Naive B cell (primary cell): ENCODE measurements around the gene LDLRAD4. TPM values are rescaled to one million over a fixed set of nuclear protein-coding genes. Genes with fewer than 3 reads are reported as not detected.

ENCODE experiments used
- ATAC-seq, 2 donors: fragments of 150-1000 bp; cut with Tn5 transposase; 2 replicates each; pipeline ENCODE4 v1.10.0; 2021; ENCODE audit warnings: low read depth in 2 of 2, mild to moderate bottlenecking in 2 of 2, moderate library complexity in 2 of 2
- DNase-seq: peaks from one replicate; pipeline ENCODE4 v3.0.0; 2022
- H3K27ac Mint-ChIP-seq, 6 donors: one replicate each; pipeline ENCODE4 v1.8.0; 2020 to 2022; ENCODE audit warnings: mild to moderate bottlenecking in 6 of 6, mixed read lengths in 6 of 6, moderate library complexity in 5 of 6, inconsistent platforms in 2 of 6
- H3K27me3 Mint-ChIP-seq, 3 donors: one replicate each; pipeline ENCODE4 v1.8.0; 2021 to 2022; ENCODE audit warnings: mixed read lengths in 3 of 3, mild to moderate bottlenecking in 1 of 3
- H3K36me3 Mint-ChIP-seq, 2 donors: one replicate each; pipeline ENCODE4 v1.8.0; 2020 to 2022; ENCODE audit warnings: mixed read lengths in 2 of 2, inconsistent platforms in 1 of 2, mild to moderate bottlenecking in 1 of 2
- H3K4me1 Mint-ChIP-seq, 3 donors: one replicate each; pipeline ENCODE4 v1.8.0; 2020 to 2022; ENCODE audit warnings: mixed read lengths in 3 of 3, inconsistent platforms in 1 of 3, mild to moderate bottlenecking in 1 of 3, moderate library complexity in 1 of 3
- H3K4me3 Mint-ChIP-seq, 8 donors: one replicate each; pipeline ENCODE4 v1.8.0; 2020 to 2022; ENCODE audit warnings: mild to moderate bottlenecking in 8 of 8, mixed read lengths in 8 of 8, moderate library complexity in 8 of 8, inconsistent platforms in 2 of 8
- H3K9me3 Mint-ChIP-seq, 7 donors: one replicate each; pipeline ENCODE4 v1.8.0; 2020 to 2022; ENCODE audit warnings: mixed read lengths in 7 of 7, mild to moderate bottlenecking in 5 of 7, inconsistent platforms in 2 of 7, moderate library complexity in 1 of 7
- polyA plus RNA-seq, 6 donors: library from polyadenylated mRNA; unstranded; fragments of 300-500 nt; fragmentation: Illumina TruSeq; gene quantifications; one replicate each; pipeline ENCODE4 v1.2.3, GENCODE V29; 2021; ENCODE audit warnings: low read depth in 6 of 6

Gene LDLRAD4
- polyA plus RNA-seq, 6 donors from 2014 or later, result 6.4 to 16.1 (median 9.2) TPM

DNA sequence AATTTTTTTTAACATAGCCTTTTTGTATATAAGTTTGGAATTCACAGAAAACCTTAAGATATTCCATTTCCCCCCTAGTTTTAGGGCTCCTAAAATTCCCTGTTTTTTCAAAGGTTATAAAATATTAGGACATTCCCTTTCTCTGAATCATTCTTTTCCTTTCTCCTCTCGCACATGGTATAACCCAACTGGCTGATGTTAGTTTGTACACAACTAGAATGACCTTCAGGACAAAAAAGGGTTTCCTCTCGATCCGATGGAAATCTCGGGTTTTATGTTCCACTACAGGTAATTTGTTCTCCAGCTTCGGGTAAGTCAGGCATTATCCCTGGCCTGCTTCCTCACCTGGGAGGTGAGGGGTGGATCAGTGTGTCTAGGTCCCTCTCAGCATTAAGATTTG, 215.1 kb downstream of the LDLRAD4 start:
- H3K9me3 Mint-ChIP-seq, result no peaks in the 10 kb centered on the region
- no peaks in the 10 kb centered on the region for H3K27me3 Mint-ChIP-seq
- H3K36me3 Mint-ChIP-seq, result no peaks in the 10 kb centered on the region
- no peak overlapping the region for H3K4me3 Mint-ChIP-seq
- H3K4me1 Mint-ChIP-seq, result peaks cover 12 to 27% (median 13%) of the 10 kb centered on the region in 3 donors
- peak overlapping the region in 2 of 6 donors; percentile 52 to 74 for H3K27ac Mint-ChIP-seq
- DNase-seq (no peak), ATAC-seq (no peak)

- Mint-ChIP-seq H3K4me3 (no peak overlapping the region), H3K36me3 (no peaks in the 10 kb centered on the region), H3K9me3 (no peaks in the 10 kb centered on the region), H3K27me3 (no peaks in the 10 kb centered on the region), H3K4me1 (peaks cover 16 to 34% (median 17%) of the 10 kb centered on the region in 3 donors), H3K27ac (no peak overlapping the region)
- DNase-seq (no peak), ATAC-seq (no peak)
These were observed 216.3 kb downstream of the LDLRAD4 start for GRCh38 chr18:13434854-13435253.

DNA sequence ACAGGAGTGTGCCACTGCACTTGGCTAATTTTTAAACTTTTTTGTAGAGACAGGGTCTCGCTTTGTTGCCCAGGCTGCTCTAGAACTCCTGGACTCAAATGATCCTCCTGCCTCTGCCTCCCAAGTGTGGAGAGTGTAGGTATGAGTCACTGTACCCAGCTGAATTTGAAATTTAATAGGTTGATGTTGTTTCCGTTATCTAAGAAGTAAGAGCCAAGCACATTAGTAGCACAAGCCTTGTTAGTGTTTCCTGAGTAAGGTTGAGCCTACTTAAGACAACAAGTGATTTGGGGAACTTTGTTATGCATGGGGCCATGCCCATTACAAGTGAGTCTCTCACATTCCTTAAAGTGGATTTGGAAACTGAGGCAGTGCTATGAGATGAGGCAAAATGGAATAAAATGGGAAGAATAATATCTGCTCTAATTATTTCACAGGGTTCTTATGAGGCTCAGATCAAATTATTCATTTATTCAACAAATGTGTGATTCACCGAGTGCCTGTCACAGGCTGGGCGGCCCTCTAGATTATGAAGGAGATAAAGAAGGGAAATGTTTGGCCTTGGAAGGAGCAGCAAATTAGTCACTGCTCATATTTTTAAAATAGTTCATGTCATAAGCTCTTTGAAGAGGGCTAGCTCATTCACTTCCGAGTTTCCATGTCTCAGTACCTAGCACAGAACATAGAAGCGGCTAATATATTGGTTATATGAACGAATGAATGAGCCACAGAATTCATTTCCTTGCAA, 217.2 kb downstream of the LDLRAD4 start:
- Mint-ChIP-seq H3K27ac (peak overlapping the region in 4 of 6 donors; percentile 4 to 53 (median 18)), H3K27me3 (no peaks in the 10 kb centered on the region), H3K4me1 (peaks cover 16 to 34% (median 17%) of the 10 kb centered on the region in 3 donors), H3K36me3 (no peaks in the 10 kb centered on the region), H3K4me3 (no peak overlapping the region), H3K9me3 (no peaks in the 10 kb centered on the region)
- DNase-seq (no peak), ATAC-seq (no peak)

GRCh38 chr18:13436576-13436975, 218.0 kb downstream of the LDLRAD4 start:
- DNase-seq (no peak), ATAC-seq (no peak)
- H3K36me3 Mint-ChIP-seq, result no peaks in the 10 kb centered on the region
- peak overlapping the region in 1 of 6 donors; percentile 18 for H3K27ac Mint-ChIP-seq
- peak overlapping the region in 1 of 8 donors; percentile 37 for H3K4me3 Mint-ChIP-seq
- H3K4me1 Mint-ChIP-seq, result peaks cover 16 to 34% (median 17%) of the 10 kb centered on the region in 3 donors
- H3K9me3 Mint-ChIP-seq, result no peaks in the 10 kb centered on the region
- no peaks in the 10 kb centered on the region for H3K27me3 Mint-ChIP-seq

DNA sequence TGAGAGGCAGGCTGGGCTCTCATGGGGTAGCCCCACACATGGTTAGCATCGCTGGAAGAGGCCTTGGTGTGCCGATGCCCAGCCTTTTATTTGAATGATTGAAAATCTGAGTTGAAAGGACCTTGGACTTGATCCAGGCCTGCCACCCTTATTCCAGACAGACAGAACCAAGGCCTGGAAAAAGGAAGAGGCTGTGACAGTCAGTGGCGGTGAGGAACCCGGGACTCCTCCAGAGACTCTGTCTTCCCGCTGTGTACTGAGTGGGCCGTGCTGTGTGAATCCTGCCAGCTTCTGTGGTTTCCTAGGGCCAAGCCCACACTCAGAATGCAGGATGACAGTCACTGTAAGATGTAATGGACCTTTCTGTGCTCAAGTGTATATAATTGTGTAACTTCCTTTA, 218.5 kb downstream of the LDLRAD4 start:
- no peaks in the 10 kb centered on the region for H3K9me3 Mint-ChIP-seq
- H3K27me3 Mint-ChIP-seq, result no peaks in the 10 kb centered on the region
- no peak overlapping the region for H3K27ac Mint-ChIP-seq
- no peak overlapping the region for H3K4me3 Mint-ChIP-seq
- ATAC-seq (no peak), DNase-seq (no peak)
- H3K36me3 Mint-ChIP-seq, result no peaks in the 10 kb centered on the region
- peaks cover 16 to 34% (median 17%) of the 10 kb centered on the region in 3 donors for H3K4me1 Mint-ChIP-seq

GRCh38 chr18:13437796-13438506, 219.4 kb downstream of the LDLRAD4 start:
- Mint-ChIP-seq H3K9me3 (no peaks in the 10 kb centered on the region), H3K4me1 (peaks cover 16 to 34% (median 17%) of the 10 kb centered on the region in 3 donors), H3K4me3 (peak overlapping the region in 7 of 8 donors; percentile 49 to 83 (median 63)), H3K27me3 (no peaks in the 10 kb centered on the region), H3K36me3 (no peaks in the 10 kb centered on the region), H3K27ac (peak overlapping the region; percentile 36 to 84 (median 78))
- ATAC-seq, result peak; percentile 94 to 97
- peak; percentile 51 for DNase-seq

- Mint-ChIP-seq H3K36me3 (no peaks in the 10 kb centered on the region), H3K9me3 (no peaks in the 10 kb centered on the region), H3K27me3 (peaks cover 0 to 4% (median 0%) of the 10 kb centered on the region in 3 donors), H3K27ac (peak overlapping the region in 5 of 6 donors; percentile 69 to 84 (median 78)), H3K4me3 (peak overlapping the region in 7 of 8 donors; percentile 49 to 83 (median 63)), H3K4me1 (peaks cover 16 to 34% (median 17%) of the 10 kb centered on the region in 3 donors)
- no peak for DNase-seq
- no peak for ATAC-seq
These were observed 220.0 kb downstream of the LDLRAD4 start for GRCh38 chr18:13438507-13439056.

- H3K4me3 Mint-ChIP-seq, result peak overlapping the region in 2 of 8 donors; percentile 41 to 55
- no peak for ATAC-seq
- no peaks in the 10 kb centered on the region for H3K9me3 Mint-ChIP-seq
- H3K27me3 Mint-ChIP-seq, result peaks cover 0 to 6% (median 0%) of the 10 kb centered on the region in 3 donors
- peaks cover 16 to 34% (median 17%) of the 10 kb centered on the region in 3 donors for H3K4me1 Mint-ChIP-seq
- H3K27ac Mint-ChIP-seq, result no peak overlapping the region
- H3K36me3 Mint-ChIP-seq, result no peaks in the 10 kb centered on the region
- DNase-seq, result no peak
These were observed 220.9 kb downstream of the LDLRAD4 start for GRCh38 chr18:13439461-13439860.

- peak overlapping the region in 2 of 6 donors; percentile 48 to 71 for H3K27ac Mint-ChIP-seq
- no peak for DNase-seq
- H3K27me3 Mint-ChIP-seq, result peaks cover 0 to 6% (median 0%) of the 10 kb centered on the region in 3 donors
- H3K4me3 Mint-ChIP-seq, result no peak overlapping the region
- no peak for ATAC-seq
- H3K36me3 Mint-ChIP-seq, result no peaks in the 10 kb centered on the region
- H3K9me3 Mint-ChIP-seq, result no peaks in the 10 kb centered on the region
- peaks cover 16 to 32% (median 17%) of the 10 kb centered on the region in 3 donors for H3K4me1 Mint-ChIP-seq
These were observed 222.0 kb downstream of the LDLRAD4 start for GRCh38 chr18:13440277-13441248.

DNA sequence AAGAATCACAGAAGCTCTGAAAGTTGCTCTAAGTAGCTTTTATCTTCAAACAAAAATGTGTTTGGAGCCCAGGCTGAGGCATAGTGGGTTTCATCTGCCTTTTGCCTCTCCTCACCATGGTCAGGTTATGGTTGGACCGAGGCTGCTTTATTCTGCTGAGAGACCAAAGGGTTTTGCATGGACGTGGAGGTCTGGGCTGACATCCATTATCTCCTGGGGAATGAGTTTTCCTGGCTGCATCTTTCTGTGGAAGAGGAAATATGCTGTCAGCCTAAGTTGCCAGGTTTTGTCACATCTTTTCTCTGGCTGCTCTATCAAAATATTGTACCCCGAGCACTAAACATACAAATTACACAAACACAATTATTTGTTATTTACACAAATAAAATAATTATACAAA, 223.2 kb downstream of the LDLRAD4 start:
- no peak overlapping the region for H3K27ac Mint-ChIP-seq
- H3K9me3 Mint-ChIP-seq, result no peaks in the 10 kb centered on the region

GRCh38 chr18:13442451-13442850, 223.9 kb downstream of the LDLRAD4 start:
- no peaks in the 10 kb centered on the region for H3K9me3 Mint-ChIP-seq
- no peaks in the 10 kb centered on the region for H3K36me3 Mint-ChIP-seq
- H3K27me3 Mint-ChIP-seq, result peaks cover 0 to 6% (median 0%) of the 10 kb centered on the region in 3 donors
- H3K27ac Mint-ChIP-seq, result no peak overlapping the region
- peaks cover 16 to 20% (median 17%) of the 10 kb centered on the region in 3 donors for H3K4me1 Mint-ChIP-seq
- no peak for DNase-seq
- no peak for ATAC-seq
- H3K4me3 Mint-ChIP-seq, result no peak overlapping the region

More for the DNA sequence above, 223.2 kb downstream of the LDLRAD4 start:
- H3K36me3 Mint-ChIP-seq, result no peaks in the 10 kb centered on the region
- ATAC-seq (no peak), DNase-seq (no peak)
- H3K4me1 Mint-ChIP-seq, result peaks cover 16 to 22% (median 17%) of the 10 kb centered on the region in 3 donors
- H3K4me3 Mint-ChIP-seq, result no peak overlapping the region
- H3K27me3 Mint-ChIP-seq, result peaks cover 0 to 6% (median 0%) of the 10 kb centered on the region in 3 donors

- DNase-seq (no peak), ATAC-seq (no peak)
- Mint-ChIP-seq H3K27ac (peak overlapping the region in 1 of 6 donors; percentile 30), H3K4me3 (no peak overlapping the region), H3K36me3 (no peaks in the 10 kb centered on the region), H3K4me1 (peaks cover 15 to 19% (median 17%) of the 10 kb centered on the region in 3 donors), H3K27me3 (peaks cover 0 to 6% (median 0%) of the 10 kb centered on the region in 3 donors), H3K9me3 (no peaks in the 10 kb centered on the region)
These were observed 225.0 kb downstream of the LDLRAD4 start for GRCh38 chr18:13443552-13443951.
